Right lobe of liver (tissue), 4 donors: ENCODE data around the gene RTF1.

Source experiments
- CTCF ChIP-seq, 4 donors: fragments of 200-600 bp in 3 of 4; fragments of 450-650 bp in 1 of 4; IDR thresholded peaks; one replicate each; pipeline versions ENCODE4 v1.5.1 to v1.8.0; 2016 to 2022; ENCODE audit warnings: antibody characterized with exemption in 4 of 4, mild to moderate bottlenecking in 2 of 4
- POLR2A ChIP-seq: fragments of 450-650 bp; IDR thresholded peaks from one replicate; pipeline ENCODE4 v1.6.1; 2017; ENCODE audit warnings: antibody characterized with exemption, mild to moderate bottlenecking
- donor health status: DM: no; HTN: no; CAD: no.
- donor health status: DM: no; HTN: no; CAD: no.
- donor health status: DM: no; HTN: yes; CAD: no.

GRCh38 chr15:41499109-41499851, 82.4 kb downstream of the RTF1 start:
- TF ChIP-seq CTCF (IDR thresholded peaks at IDR 0.05), result no peak
- TF ChIP-seq POLR2A, result no peak
